Effector memory CD4-positive, alpha-beta T cell (primary cell): ENCODE measurements around the gene CCN5.
"Not testable (repeated sequence)": the region's sequence is repeated elsewhere in the genome, so short reads cannot be mapped to it uniquely, and the experiment has no call there.

ENCODE experiments used
- DNase-seq, 3 donors: peaks; one replicate each; pipeline ENCODE4 v3.0.0-alpha.2; 2020
- H3K27ac ChIP-seq: 2 replicates; pipeline ENCODE4 v1.7.0; 2013; ENCODE audit warnings: mild to moderate bottlenecking, low read length, moderate library complexity; ENCODE audit not compliant: insufficient read depth, poor library complexity, severe bottlenecking
- H3K27me3 ChIP-seq: replicated peaks from 2 replicates; pipeline ENCODE4 v1.7.0; 2013; ENCODE audit warnings: mild to moderate bottlenecking, low read length; ENCODE audit not compliant: insufficient read depth, control insufficient read depth, poor library complexity, severe bottlenecking
- H3K36me3 ChIP-seq: 2 replicates; pipeline ENCODE4 v1.7.0; 2013; ENCODE audit warnings: mild to moderate bottlenecking, low read length, moderate library complexity; ENCODE audit not compliant: control insufficient read depth, insufficient read depth
- H3K4me1 ChIP-seq: 2 replicates; pipeline ENCODE4 v1.7.0; 2013; ENCODE audit warnings: low read length, mild to moderate bottlenecking; ENCODE audit not compliant: control insufficient read depth, insufficient read depth, poor library complexity, severe bottlenecking
- H3K4me3 ChIP-seq: 2 replicates; pipeline ENCODE4 v1.7.0; 2013; ENCODE audit warnings: low read length, low read depth, mild to moderate bottlenecking; ENCODE audit not compliant: insufficient read depth, poor library complexity, severe bottlenecking
- H3K9me3 ChIP-seq: 2 replicates; pipeline ENCODE4 v1.7.0; 2013; ENCODE audit warnings: mild to moderate bottlenecking, low read length, moderate library complexity; ENCODE audit not compliant: control insufficient read depth
- total RNA-seq, 3 donors: gene quantifications; one replicate each; lab custom pipeline; 2026; lab: John Stamatoyannopoulos, UW

The CCN5 gene, protein sequence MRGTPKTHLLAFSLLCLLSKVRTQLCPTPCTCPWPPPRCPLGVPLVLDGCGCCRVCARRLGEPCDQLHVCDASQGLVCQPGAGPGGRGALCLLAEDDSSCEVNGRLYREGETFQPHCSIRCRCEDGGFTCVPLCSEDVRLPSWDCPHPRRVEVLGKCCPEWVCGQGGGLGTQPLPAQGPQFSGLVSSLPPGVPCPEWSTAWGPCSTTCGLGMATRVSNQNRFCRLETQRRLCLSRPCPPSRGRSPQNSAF
- total RNA-seq = 0 reads per million in 3 donors

DNA sequence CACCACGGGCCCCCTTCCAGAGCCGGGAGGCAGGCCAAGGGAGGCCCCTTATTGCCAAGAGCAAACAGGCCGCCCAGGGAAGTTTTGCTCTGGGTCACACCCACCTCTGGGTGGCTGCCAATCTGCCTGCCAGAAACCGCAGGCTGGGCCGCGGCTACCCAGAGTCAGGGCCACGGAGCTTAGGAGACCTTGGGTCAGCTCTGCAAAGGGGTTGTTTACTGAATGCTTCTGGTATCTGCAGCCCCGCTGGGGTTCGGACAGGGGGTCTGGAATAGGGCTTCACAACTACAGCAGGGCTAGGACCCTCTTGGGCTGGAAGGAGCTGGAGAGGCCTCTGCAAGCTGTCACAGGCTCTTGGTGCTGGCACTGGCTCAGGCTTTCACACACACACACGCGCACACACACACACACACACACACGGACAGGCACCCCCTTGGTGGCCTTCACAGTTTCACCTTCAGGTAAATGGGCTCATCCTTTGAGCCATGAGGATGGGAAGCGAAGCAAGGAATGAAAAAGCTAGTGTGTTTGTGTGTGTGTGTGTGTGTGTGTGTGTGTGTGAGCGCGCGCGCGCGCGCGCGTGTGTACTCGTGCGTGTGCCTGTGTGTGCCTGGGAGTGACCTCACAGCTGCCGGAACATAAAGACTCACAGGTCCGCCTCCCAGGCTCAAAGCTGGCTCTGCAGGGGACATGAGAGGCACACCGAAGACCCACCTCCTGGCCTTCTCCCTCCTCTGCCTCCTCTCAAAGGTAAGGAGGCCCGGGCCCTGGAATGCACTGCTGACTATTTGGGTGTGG is at the start of gene CCN5:
Gene CCN5, plus strand, starts transcription at position 669 of the 798 bp plus-strand sequence. Its CDS starts 22 bp downstream, at position 691.
- Histone ChIP-seq H3K4me3 (no peak within 1 kb of the TSS), H3K9me3 (no peaks in the 10 kb centered on the region), H3K4me1 (no peaks in the 10 kb centered on the region), H3K36me3 (no peaks in the 10 kb centered on the region), H3K27ac (no peak within 1 kb of the TSS), H3K27me3 (no peaks in the 10 kb centered on the region)
- DNase-seq = no peak

DNA sequence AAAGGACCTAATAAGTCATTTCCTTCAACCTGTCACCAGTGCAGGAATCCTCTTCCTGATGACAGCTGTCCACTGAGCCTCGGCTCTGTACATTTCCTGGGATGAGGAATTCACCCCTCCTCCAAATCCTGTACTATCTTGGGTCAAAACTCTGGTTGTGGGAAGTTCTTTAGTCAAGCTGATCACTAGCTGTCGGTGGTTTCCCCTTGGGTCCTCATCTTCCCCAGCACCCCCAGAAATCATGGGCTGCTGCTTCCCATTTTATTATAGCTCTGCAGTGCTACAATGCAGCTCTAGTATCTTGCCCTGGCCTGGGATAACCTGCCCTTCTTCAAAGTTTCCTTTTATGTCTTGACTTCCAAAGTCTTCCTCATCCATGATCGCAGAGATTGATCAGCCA is 49.1 kb upstream of the CCN5 start:
- DNase-seq = no peak

GRCh38 chr20:44670851-44671250 is 44.3 kb upstream of the CCN5 start:
- not testable (repeated sequence) for H3K4me1 ChIP-seq, H3K9me3 ChIP-seq, H3K4me3 ChIP-seq, H3K36me3 ChIP-seq, DNase-seq, H3K27me3 ChIP-seq
- peak overlapping the region; percentile 42 for H3K27ac ChIP-seq

More for the DNA sequence above, 49.1 kb upstream of the CCN5 start:
- no peaks in the 10 kb centered on the region for H3K4me1 ChIP-seq
- peaks cover 6% of the 10 kb centered on the region for H3K36me3 ChIP-seq
- H3K27me3 ChIP-seq = no peaks in the 10 kb centered on the region
- H3K27ac ChIP-seq = no peak overlapping the region
- no peaks in the 10 kb centered on the region for H3K9me3 ChIP-seq
- H3K4me3 ChIP-seq = no peak overlapping the region

GRCh38 chr20:44671541-44671940 is 43.6 kb upstream of the CCN5 start:
- Histone ChIP-seq H3K4me3 (peak overlapping the region; percentile 48), H3K27ac (peak overlapping the region; percentile 42)
- not testable (repeated sequence) for H3K4me1 ChIP-seq, H3K36me3 ChIP-seq, H3K9me3 ChIP-seq, H3K27me3 ChIP-seq
- DNase-seq = peak; percentile 26 to 50 (median 39)

- H3K9me3 ChIP-seq, H3K27me3 ChIP-seq, H3K4me1 ChIP-seq, H3K4me3 ChIP-seq, H3K36me3 ChIP-seq, DNase-seq: not testable (repeated sequence)
- peak overlapping the region; percentile 42 for H3K27ac ChIP-seq
Measured at GRCh38 chr20:44672318-44672902, 42.8 kb upstream of the CCN5 start.

DNA sequence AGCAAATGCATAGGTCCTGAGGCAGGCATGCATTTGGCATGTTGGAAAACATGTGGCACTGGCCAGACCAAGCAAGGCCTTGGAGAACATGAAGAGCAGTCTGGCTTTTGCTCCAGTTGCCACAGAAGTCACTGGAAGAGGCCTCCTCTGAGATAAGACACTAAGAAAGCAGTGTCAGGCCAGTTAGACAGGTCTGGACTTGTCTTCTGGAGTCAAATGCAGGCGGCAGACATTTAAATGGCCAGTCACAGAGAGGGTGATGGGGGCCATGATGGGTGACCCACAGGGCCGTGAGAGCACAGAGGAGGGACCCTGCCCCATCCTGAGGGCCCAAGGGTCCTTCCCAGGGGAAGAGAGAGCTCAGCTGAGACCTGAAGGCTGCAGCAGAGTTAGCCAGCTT is 36.9 kb upstream of the CCN5 start:
- no peak overlapping the region for H3K4me3 ChIP-seq
- no peaks in the 10 kb centered on the region for H3K27me3 ChIP-seq
- no peaks in the 10 kb centered on the region for H3K36me3 ChIP-seq
- DNase-seq = no peak
- no peaks in the 10 kb centered on the region for H3K9me3 ChIP-seq
- no peaks in the 10 kb centered on the region for H3K4me1 ChIP-seq
- H3K27ac ChIP-seq = no peak overlapping the region

GRCh38 chr20:44678990-44679611 is 36.1 kb upstream of the CCN5 start:
- no peaks in the 10 kb centered on the region for H3K9me3 ChIP-seq
- no peak overlapping the region for H3K27ac ChIP-seq
- H3K4me1 ChIP-seq = no peaks in the 10 kb centered on the region
- no peaks in the 10 kb centered on the region for H3K36me3 ChIP-seq
- no peaks in the 10 kb centered on the region for H3K27me3 ChIP-seq
- no peak for DNase-seq
- no peak overlapping the region for H3K4me3 ChIP-seq

DNA sequence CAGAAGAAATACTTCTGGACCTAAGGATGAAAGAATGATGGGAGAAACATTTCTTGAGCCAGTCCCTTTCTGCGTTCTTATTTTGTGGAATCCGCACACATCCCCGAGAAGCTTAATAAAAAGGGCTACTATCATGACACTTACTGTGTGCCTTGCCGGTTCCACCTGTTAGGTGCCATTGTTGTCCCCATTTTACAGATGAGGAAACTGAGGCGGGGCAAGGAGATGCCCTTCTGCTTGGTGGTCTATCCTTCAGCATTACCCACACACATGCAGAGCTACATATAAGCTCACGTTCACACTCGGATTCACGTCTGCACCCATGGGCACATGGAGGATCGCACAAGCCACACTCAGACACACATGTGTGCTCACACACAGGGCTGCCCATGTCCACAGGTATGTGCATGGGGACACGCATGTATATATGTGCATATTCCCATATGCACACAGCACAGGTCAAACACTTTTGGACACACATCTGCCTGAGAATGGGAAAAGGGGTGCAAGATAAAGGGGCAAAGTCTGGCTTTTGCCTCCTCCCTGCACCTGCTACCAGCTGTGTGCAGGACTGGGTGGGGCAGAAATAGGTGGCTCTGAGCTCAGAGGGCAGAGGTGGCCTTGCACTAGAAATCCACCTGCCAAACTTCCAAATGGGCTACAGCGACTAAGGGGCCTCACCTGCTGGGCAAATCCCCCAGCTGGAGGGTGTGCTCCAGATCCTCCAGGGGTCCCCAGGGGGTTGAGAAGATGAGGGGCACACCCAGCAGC is 33.2 kb upstream of the CCN5 start:
- Histone ChIP-seq H3K27me3 (no peaks in the 10 kb centered on the region), H3K27ac (no peak overlapping the region), H3K4me1 (no peaks in the 10 kb centered on the region), H3K36me3 (no peaks in the 10 kb centered on the region), H3K9me3 (no peaks in the 10 kb centered on the region), H3K4me3 (no peak overlapping the region)
- DNase-seq = no peak

- H3K4me1 ChIP-seq = no peaks in the 10 kb centered on the region
- H3K4me3 ChIP-seq = no peak overlapping the region
- no peaks in the 10 kb centered on the region for H3K9me3 ChIP-seq
- no peaks in the 10 kb centered on the region for H3K27me3 ChIP-seq
- no peaks in the 10 kb centered on the region for H3K36me3 ChIP-seq
- H3K27ac ChIP-seq = no peak overlapping the region
- DNase-seq = peak in 2 of 3 donors; percentile 11 to 41
Measured at GRCh38 chr20:44683263-44684046, 31.7 kb upstream of the CCN5 start.
